ENCODE data around the gene CALML4.

- TF ChIP-seq CTCF (IDR thresholded peaks at IDR 0.05; ENCODE audit: insufficient read depth, low read length) (no peak), POLR2AphosphoS5 (IDR thresholded peaks at IDR 0.05; ENCODE audit: low read depth) (no peak), REST (IDR thresholded peaks at IDR 0.05; ENCODE audit: insufficient replicate concordance, low read depth) (no peak)
Observed at GRCh38 chr15:68209272-68209671, 4.1 kb upstream of the CALML4 start.

Measured in HL-60 (cell line).